ENCODE measurements around the gene VRK1. TPM values are rescaled to one million over a fixed set of nuclear protein-coding genes. Genes with fewer than 3 reads are reported as not detected.

The VRK1 gene
- total RNA-seq, 1 donor from 2014 or later = 126 TPM

- no peaks in the 10 kb centered on the region for H3K4me1 ChIP-seq
- no peak for DNase-seq (ENCODE audit: low spot score)
- Mint-ChIP-seq H3K9me3 (peaks cover 19% of the 10 kb centered on the region), H3K36me3 (peaks cover 15% of the 10 kb centered on the region), H3K27me3 (ENCODE audit: insufficient read depth, low read depth) (peaks cover 10% of the 10 kb centered on the region), H3K27ac (no peak overlapping the region), H3K4me1 (peaks cover 3% of the 10 kb centered on the region), H3K4me3 (no peak overlapping the region)
- H3K9ac ChIP-seq = no peak overlapping the region
- no peaks in the 10 kb centered on the region for H3K27me3 ChIP-seq
- H3K79me2 ChIP-seq (ENCODE audit: low read depth) = no peaks in the 10 kb centered on the region
- no peak overlapping the region for H3K27ac ChIP-seq
- no peaks in the 10 kb centered on the region for H3K9me3 ChIP-seq (ENCODE audit: low read depth)
- no peaks in the 10 kb centered on the region for H4K20me1 ChIP-seq (ENCODE audit: low read depth)
- no peak overlapping the region for H3K4me2 ChIP-seq
- H3K4me3 ChIP-seq = no peak overlapping the region
- TF ChIP-seq EZH2phosphoT487 (IDR thresholded peaks at IDR 0.05) (no peak), EZH2 (IDR thresholded peaks at IDR 0.05) (no peak)
- TF ChIP-seq, protein P1, sequence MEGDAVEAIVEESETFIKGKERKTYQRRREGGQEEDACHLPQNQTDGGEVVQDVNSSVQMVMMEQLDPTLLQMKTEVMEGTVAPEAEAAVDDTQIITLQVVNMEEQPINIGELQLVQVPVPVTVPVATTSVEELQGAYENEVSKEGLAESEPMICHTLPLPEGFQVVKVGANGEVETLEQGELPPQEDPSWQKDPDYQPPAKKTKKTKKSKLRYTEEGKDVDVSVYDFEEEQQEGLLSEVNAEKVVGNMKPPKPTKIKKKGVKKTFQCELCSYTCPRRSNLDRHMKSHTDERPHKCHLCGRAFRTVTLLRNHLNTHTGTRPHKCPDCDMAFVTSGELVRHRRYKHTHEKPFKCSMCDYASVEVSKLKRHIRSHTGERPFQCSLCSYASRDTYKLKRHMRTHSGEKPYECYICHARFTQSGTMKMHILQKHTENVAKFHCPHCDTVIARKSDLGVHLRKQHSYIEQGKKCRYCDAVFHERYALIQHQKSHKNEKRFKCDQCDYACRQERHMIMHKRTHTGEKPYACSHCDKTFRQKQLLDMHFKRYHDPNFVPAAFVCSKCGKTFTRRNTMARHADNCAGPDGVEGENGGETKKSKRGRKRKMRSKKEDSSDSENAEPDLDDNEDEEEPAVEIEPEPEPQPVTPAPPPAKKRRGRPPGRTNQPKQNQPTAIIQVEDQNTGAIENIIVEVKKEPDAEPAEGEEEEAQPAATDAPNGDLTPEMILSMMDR (IDR thresholded peaks at IDR 0.05) = no peak
- H3K36me3 ChIP-seq = no peaks in the 10 kb centered on the region
- no peaks in the 10 kb centered on the region for H3F3A ChIP-seq (ENCODE audit: low read depth)
- H2AFZ ChIP-seq (replicated peaks) = no peak overlapping the region
These were observed 119.6 kb downstream of the VRK1 start for GRCh38 chr14:96916751-96917150.

- no peak overlapping the region for H3K27ac ChIP-seq
- H3F3A ChIP-seq (ENCODE audit: low read depth) = no peaks in the 10 kb centered on the region
- no peaks in the 10 kb centered on the region for H3K36me3 ChIP-seq
- peaks cover 21% of the 10 kb centered on the region for H3K9me3 Mint-ChIP-seq
- no peak overlapping the region for H3K4me3 Mint-ChIP-seq
- H3K4me2 ChIP-seq = no peak overlapping the region
- H3K9me3 ChIP-seq (ENCODE audit: low read depth) = no peaks in the 10 kb centered on the region
- no peak overlapping the region for H2AFZ ChIP-seq (replicated peaks)
- DNase-seq (ENCODE audit: low spot score) = no peak
- no peaks in the 10 kb centered on the region for H3K27me3 ChIP-seq
- no peak for TF ChIP-seq EZH2phosphoT487 (IDR thresholded peaks at IDR 0.05)
- TF ChIP-seq, protein P1 (IDR thresholded peaks at IDR 0.05) = no peak
- no peak for TF ChIP-seq EZH2 (IDR thresholded peaks at IDR 0.05)
- no peak overlapping the region for H3K27ac Mint-ChIP-seq
- H3K4me1 Mint-ChIP-seq = peaks cover 3% of the 10 kb centered on the region
- H3K4me3 ChIP-seq = no peak overlapping the region
- no peak overlapping the region for H3K9ac ChIP-seq
- H3K36me3 Mint-ChIP-seq = peaks cover 14% of the 10 kb centered on the region
- H3K79me2 ChIP-seq (ENCODE audit: low read depth) = no peaks in the 10 kb centered on the region
- H3K4me1 ChIP-seq = no peaks in the 10 kb centered on the region
- H4K20me1 ChIP-seq (ENCODE audit: low read depth) = no peaks in the 10 kb centered on the region
- peaks cover 9% of the 10 kb centered on the region for H3K27me3 Mint-ChIP-seq (ENCODE audit: insufficient read depth, low read depth)
These were observed 120.3 kb downstream of the VRK1 start for GRCh38 chr14:96917442-96917963.

GRCh38 chr14:96920023-96920422 is 122.8 kb downstream of the VRK1 start:
- H3K27me3 ChIP-seq = no peaks in the 10 kb centered on the region
- H3K4me3 Mint-ChIP-seq = no peak overlapping the region
- no peak overlapping the region for H3K4me2 ChIP-seq
- no peak for DNase-seq (ENCODE audit: low spot score)
- no peak overlapping the region for H3K9ac ChIP-seq
- peaks cover 7% of the 10 kb centered on the region for H3K4me1 Mint-ChIP-seq
- no peak overlapping the region for H3K4me3 ChIP-seq
- no peaks in the 10 kb centered on the region for H4K20me1 ChIP-seq (ENCODE audit: low read depth)
- H3K79me2 ChIP-seq (ENCODE audit: low read depth) = no peaks in the 10 kb centered on the region
- no peaks in the 10 kb centered on the region for H3K36me3 ChIP-seq
- no peaks in the 10 kb centered on the region for H3F3A ChIP-seq (ENCODE audit: low read depth)
- H3K9me3 ChIP-seq (ENCODE audit: low read depth) = no peaks in the 10 kb centered on the region
- no peak overlapping the region for H3K27ac Mint-ChIP-seq
- H3K36me3 Mint-ChIP-seq = peaks cover 14% of the 10 kb centered on the region
- TF ChIP-seq, protein P1 (IDR thresholded peaks at IDR 0.05) = no peak
- TF ChIP-seq EZH2 (IDR thresholded peaks at IDR 0.05) = no peak
- no peak for TF ChIP-seq EZH2phosphoT487 (IDR thresholded peaks at IDR 0.05)
- H3K9me3 Mint-ChIP-seq = peaks cover 23% of the 10 kb centered on the region
- no peak overlapping the region for H2AFZ ChIP-seq (replicated peaks)
- H3K27ac ChIP-seq = no peak overlapping the region
- H3K4me1 ChIP-seq = no peaks in the 10 kb centered on the region
- H3K27me3 Mint-ChIP-seq (ENCODE audit: insufficient read depth, low read depth) = peaks cover 2% of the 10 kb centered on the region

All from neural progenitor cell (in vitro differentiated cells).